ENCODE measurements around the gene STX17. TPM values are rescaled to one million over a fixed set of nuclear protein-coding genes. Genes with fewer than 3 reads are reported as not detected.

Gene STX17
- total RNA-seq, 4 donors from 2014 or later = 26.0 to 41.8 (median 37.9) TPM

- TF ChIP-seq CTCF (IDR thresholded peaks at IDR 0.05; ENCODE audit: low read depth) = no peak
Measured at GRCh38 chr9:99905833-99906402, 536 bp upstream of the STX17 start.

GRCh38 chr9:99907208-99907532 lies 716 bp downstream of the STX17 start:
- no peak for TF ChIP-seq CTCF (IDR thresholded peaks at IDR 0.05; ENCODE audit: low read depth)

- TF ChIP-seq CTCF (IDR thresholded peaks at IDR 0.05; ENCODE audit: low read depth) = no peak
Measured at GRCh38 chr9:99911600-99911999, 5.1 kb downstream of the STX17 start.

GRCh38 chr9:99916650-99917049 lies 10.2 kb downstream of the STX17 start:
- no peak for TF ChIP-seq CTCF (IDR thresholded peaks at IDR 0.05; ENCODE audit: low read depth)

- no peak for TF ChIP-seq CTCF (IDR thresholded peaks at IDR 0.05; ENCODE audit: low read depth)
Measured at GRCh38 chr9:99918134-99918533, 11.7 kb downstream of the STX17 start.

- TF ChIP-seq CTCF (IDR thresholded peaks at IDR 0.05; ENCODE audit: low read depth) = no peak
Measured at GRCh38 chr9:99919930-99920329, 13.5 kb downstream of the STX17 start.

GRCh38 chr9:99921875-99922710 lies 15.6 kb downstream of the STX17 start:
- TF ChIP-seq CTCF (IDR thresholded peaks at IDR 0.05; ENCODE audit: low read depth) = no peak

All from subcutaneous adipose tissue (tissue), 4 donors.